AG04450 (cell line): ENCODE data around the gene NCOA4. TPM values are rescaled to one million over a fixed set of nuclear protein-coding genes. Genes with fewer than 3 reads are reported as not detected.
A peak's percentile ranks its signal among the peaks of the same experiment; 100 is the strongest.

Experiments used
- CTCF ChIA-PET: fragments of 300-600, 350-600 bp; formaldehyde crosslinking; extraction: SDS; loops from one replicate; lab custom pipeline; 2022; ENCODE audit warnings: antibody characterized with exemption, inconsistent platforms; lab: Charles Lee
- POLR2A ChIA-PET: fragments of 350-600 bp; formaldehyde crosslinking; extraction: SDS; loops from one replicate; lab custom pipeline; 2021; ENCODE audit warnings: antibody characterized with exemption, inconsistent platforms; lab: Yijun Ruan, JAX
- DNase-seq: peaks from one replicate; pipeline ENCODE4 v3.0.0-alpha.2; 2011; ENCODE audit warnings: low read depth, low spot score
- H3K27ac ChIP-seq: one replicate; pipeline ENCODE4 v1.5.1; 2012; ENCODE audit warnings: low read depth, low read length, control low read depth
- H3K27me3 ChIP-seq: one replicate; pipeline ENCODE4 v1.6.0; 2012; ENCODE audit warnings: low read length; ENCODE audit not compliant: control insufficient read depth, insufficient read depth
- H3K4me3 ChIP-seq: 2 replicates; pipeline ENCODE4 v1.5.1; 2011; ENCODE audit warnings: mild to moderate bottlenecking, low read depth, low read length, control low read depth
- H3K9me3 ChIP-seq: 2 replicates; pipeline ENCODE4 v1.5.1; 2012; ENCODE audit warnings: low read length; ENCODE audit not compliant: control insufficient read depth, insufficient read depth
- CTCF ChIP-seq: IDR thresholded peaks from 2 replicates; pipeline ENCODE4 v1.5.1; 2011; ENCODE audit warnings: low read depth, low read length, control low read depth, inconsistent platforms
- polyA plus RNA-seq: library from polyadenylated mRNA; depleted of rRNA; stranded (reverse); fragments of >200 nt; gene quantifications from 2 replicates; pipeline ENCODE4 v1.2.3, GENCODE V29; 2011

The NCOA4 gene
- polyA plus RNA-seq, 1 experiment, result 171 TPM

- ChIA-PET POLR2A (no interaction called here), CTCF (no interaction called here)
- no peak for DNase-seq
- Histone ChIP-seq H3K4me3 (no peak overlapping the region), H3K27me3 (peaks cover 6% of the 10 kb centered on the region), H3K27ac (no peak overlapping the region), H3K9me3 (no peaks in the 10 kb centered on the region)
- TF ChIP-seq CTCF, result no peak
Observed at GRCh38 chr10:46042527-46042926, 12.1 kb upstream of the NCOA4 start.

- TF ChIP-seq CTCF, result no peak
- ChIA-PET CTCF (no interaction called here), POLR2A (no interaction called here)
- peaks cover 3% of the 10 kb centered on the region for H3K27me3 ChIP-seq
- H3K9me3 ChIP-seq, result no peaks in the 10 kb centered on the region
- H3K4me3 ChIP-seq, result no peak overlapping the region
- H3K27ac ChIP-seq, result no peak overlapping the region
- no peak for DNase-seq
Observed at GRCh38 chr10:46040004-46040403, 9.6 kb upstream of the NCOA4 start.

GRCh38 chr10:46037107-46037825, 6.8 kb upstream of the NCOA4 start:
- Histone ChIP-seq H3K27me3 (no peaks in the 10 kb centered on the region), H3K27ac (no peak overlapping the region), H3K4me3 (no peak overlapping the region), H3K9me3 (no peaks in the 10 kb centered on the region)
- DNase-seq, result no peak
- ChIA-PET POLR2A (no interaction called here), CTCF (no interaction called here)
- no peak for TF ChIP-seq CTCF

GRCh38 chr10:46035923-46036849, 5.8 kb upstream of the NCOA4 start:
- ChIA-PET CTCF (no interaction called here), POLR2A (no interaction called here)
- no peaks in the 10 kb centered on the region for H3K27me3 ChIP-seq
- no peak overlapping the region for H3K27ac ChIP-seq
- H3K9me3 ChIP-seq, result peaks cover 1% of the 10 kb centered on the region; the same call in 1 of the 2 replicates
- no peak for DNase-seq
- TF ChIP-seq CTCF, result no peak
- H3K4me3 ChIP-seq, result no peak overlapping the region

GRCh38 chr10:46033602-46034011, 3.2 kb upstream of the NCOA4 start:
- TF ChIP-seq CTCF, result no peak
- Histone ChIP-seq H3K27me3 (no peaks in the 10 kb centered on the region), H3K27ac (peak overlapping the region; percentile 40), H3K9me3 (peaks cover 5% of the 10 kb centered on the region; the same call in 1 of the 2 replicates), H3K4me3 (no peak overlapping the region)
- DNase-seq, result peak; percentile 67
- POLR2A ChIA-PET, result no interaction called here
- CTCF ChIA-PET, result interaction anchor here (1.0 kb wide), 1 partner anchor 9 kb away, joined by 3 read pairs; no protein-coding TSS in a partner anchor
